DND-41 (cell line): ENCODE data around the gene RMC1.

Experiments used
- CTCF ChIP-seq: IDR thresholded peaks from 2 replicates; pipeline ENCODE4 v1.5.1; 2012; ENCODE audit warnings: borderline replicate concordance, low read length, moderate library complexity, mild to moderate bottlenecking; ENCODE audit not compliant: poor library complexity, severe bottlenecking; ENCODE audit errors: extremely low read depth
- EZH2 ChIP-seq: IDR thresholded peaks from 3 replicates; pipeline ENCODE4 v1.6.1; 2012; ENCODE audit warnings: borderline replicate concordance, low read depth, mild to moderate bottlenecking, moderate library complexity, low read length, inconsistent platforms; ENCODE audit not compliant: severe bottlenecking

GRCh38 chr18:23484561-23485182, 18.6 kb upstream of the RMC1 start:
- TF ChIP-seq CTCF = no peak
- no peak for TF ChIP-seq EZH2
